ENCODE data around the gene AIG1.
"Not testable (repeated sequence)": the region's sequence is repeated elsewhere in the genome, so short reads cannot be mapped to it uniquely, and the experiment has no call there.

The AIG1 gene

DNA sequence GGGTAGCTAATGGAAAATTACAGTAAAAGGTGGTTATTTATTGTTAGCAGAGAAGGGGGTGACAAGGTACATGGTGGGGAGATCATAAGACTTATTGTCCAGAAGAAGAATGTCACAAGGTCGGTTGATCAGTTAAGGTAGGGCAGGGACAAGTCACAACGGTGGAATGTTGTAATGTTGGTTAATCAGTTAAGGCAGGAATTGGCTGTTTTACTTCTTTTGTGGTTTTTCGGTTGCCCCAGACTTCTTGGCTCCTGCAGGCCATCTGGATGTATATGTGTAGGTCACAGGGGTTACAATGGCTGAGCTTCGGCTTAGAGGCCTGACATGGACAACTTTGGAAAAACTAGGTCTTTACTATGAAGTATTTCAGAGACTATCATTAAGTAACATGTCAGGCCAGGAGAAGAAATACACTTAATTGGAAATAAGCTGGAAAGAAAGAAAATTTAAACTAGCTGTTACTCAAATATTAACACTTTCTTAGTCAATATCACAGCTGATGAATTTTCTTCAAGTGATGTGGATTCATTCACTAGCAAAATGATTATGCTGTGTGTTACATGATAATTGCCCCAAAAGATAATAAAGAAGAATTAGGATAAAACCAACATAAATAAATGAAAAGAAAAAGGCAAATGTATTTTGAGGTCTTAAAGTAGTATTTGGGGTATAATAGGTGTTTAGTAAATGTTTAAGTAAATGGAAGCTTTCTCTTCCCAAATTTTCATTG is 4.4 kb downstream of the AIG1 start:
- Histone ChIP-seq H4K20me1 (no peaks in the 10 kb centered on the region), H3K4me2 (no peak overlapping the region), H3K27me3 (no peaks in the 10 kb centered on the region), H3K27ac (no peak overlapping the region), H3K4me3 (no peak overlapping the region), H3K4me1 (peaks cover 15% of the 10 kb centered on the region; the same call in 1 of the 2 replicates), H3K9ac (no peak overlapping the region), H3K9me3 (no peaks in the 10 kb centered on the region), H3K36me3 (no peaks in the 10 kb centered on the region)
- no peak for TF ChIP-seq Cebpa-rat (IDR thresholded peaks at IDR 0.05)

DNA sequence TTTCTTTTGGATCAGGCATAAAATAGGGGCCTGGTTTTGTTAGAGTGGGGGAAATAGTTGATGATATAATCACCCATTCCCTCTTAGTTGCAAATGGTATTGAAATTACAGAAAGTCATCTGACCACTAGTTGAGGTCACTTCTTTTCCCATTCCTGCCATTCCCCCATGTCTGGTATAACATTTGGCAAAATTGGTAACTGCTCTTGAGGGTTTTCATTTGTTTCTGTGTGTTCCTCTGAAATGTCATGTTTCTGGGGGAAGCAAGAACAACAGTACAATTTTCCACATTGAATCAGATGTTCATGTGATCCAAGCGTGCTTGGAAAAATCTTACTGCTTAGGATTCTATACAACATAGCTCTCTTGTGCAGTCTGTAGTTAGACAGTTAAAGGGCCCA is 7.3 kb downstream of the AIG1 start:
- Histone ChIP-seq H3K27ac (no peak overlapping the region), H3K9ac (no peak overlapping the region), H3K9me3 (no peaks in the 10 kb centered on the region), H3K4me3 (no peak overlapping the region), H3K27me3 (no peaks in the 10 kb centered on the region), H3K4me1 (peaks cover 6% of the 10 kb centered on the region; the same call in 1 of the 2 replicates), H3K4me2 (no peak overlapping the region), H4K20me1 (no peaks in the 10 kb centered on the region), H3K36me3 (no peaks in the 10 kb centered on the region)
- TF ChIP-seq Cebpa-rat (IDR thresholded peaks at IDR 0.05), result no peak

DNA sequence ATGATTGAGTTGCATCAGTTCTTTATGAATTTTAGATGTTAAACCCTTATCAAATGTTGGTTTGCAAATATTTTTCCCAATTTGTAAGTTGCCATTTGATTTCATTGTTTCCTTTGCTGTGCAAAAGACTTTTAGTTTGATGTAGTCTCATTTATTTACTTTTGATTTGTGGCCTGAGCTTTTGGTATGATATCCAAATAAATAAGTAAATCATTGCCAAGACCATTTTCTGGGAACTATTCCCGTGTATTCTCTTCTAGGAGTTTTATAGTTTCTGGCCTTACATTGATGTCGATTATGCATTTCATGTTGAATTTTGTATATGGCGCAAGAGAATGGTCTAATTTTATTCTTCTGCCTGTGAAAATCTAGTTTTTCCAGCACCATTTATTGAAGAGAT is 13.4 kb downstream of the AIG1 start:
- Histone ChIP-seq H4K20me1 (no peaks in the 10 kb centered on the region), H3K4me1 (no peaks in the 10 kb centered on the region), H3K4me2 (no peak overlapping the region), H3K27me3 (no peaks in the 10 kb centered on the region), H3K27ac (no peak overlapping the region), H3K36me3 (no peaks in the 10 kb centered on the region), H3K9me3 (peaks cover 12% of the 10 kb centered on the region), H3K9ac (no peak overlapping the region), H3K4me3 (no peak overlapping the region)
- no peak for TF ChIP-seq Cebpa-rat (IDR thresholded peaks at IDR 0.05)

DNA sequence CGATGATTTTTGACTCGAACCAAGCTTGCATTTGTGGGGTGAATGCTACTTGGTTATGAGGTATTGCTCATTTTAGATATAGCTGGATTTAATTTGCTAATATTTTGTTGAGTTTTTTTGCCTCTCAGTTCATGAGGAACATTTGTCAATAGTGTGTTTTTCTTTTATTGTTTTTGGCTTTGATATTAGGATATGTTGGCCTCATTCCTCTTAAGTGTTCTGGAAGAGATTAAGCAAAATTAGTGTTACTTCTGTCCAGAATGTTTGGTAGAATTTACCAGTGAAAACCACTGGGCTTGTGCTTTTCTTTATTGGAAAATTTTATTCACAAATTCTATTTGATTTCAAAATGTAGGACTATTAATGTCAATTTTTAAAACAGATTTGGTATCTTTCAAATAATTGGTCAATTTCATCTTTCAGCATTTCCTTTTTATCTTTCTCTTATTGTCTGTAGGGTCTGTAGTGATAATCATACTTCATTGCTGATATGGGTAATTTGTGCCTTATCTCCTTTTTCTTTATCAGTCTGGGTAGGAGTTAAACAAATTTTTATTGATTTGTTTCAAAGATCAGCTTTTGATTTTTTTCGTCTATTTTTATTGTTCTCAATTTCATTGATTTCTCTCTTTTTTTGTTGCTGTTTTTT is 14.1 kb downstream of the AIG1 start:
- H3K27me3 ChIP-seq, result no peaks in the 10 kb centered on the region
- H4K20me1 ChIP-seq, result no peaks in the 10 kb centered on the region
- no peak for TF ChIP-seq Cebpa-rat (IDR thresholded peaks at IDR 0.05)

DNA sequence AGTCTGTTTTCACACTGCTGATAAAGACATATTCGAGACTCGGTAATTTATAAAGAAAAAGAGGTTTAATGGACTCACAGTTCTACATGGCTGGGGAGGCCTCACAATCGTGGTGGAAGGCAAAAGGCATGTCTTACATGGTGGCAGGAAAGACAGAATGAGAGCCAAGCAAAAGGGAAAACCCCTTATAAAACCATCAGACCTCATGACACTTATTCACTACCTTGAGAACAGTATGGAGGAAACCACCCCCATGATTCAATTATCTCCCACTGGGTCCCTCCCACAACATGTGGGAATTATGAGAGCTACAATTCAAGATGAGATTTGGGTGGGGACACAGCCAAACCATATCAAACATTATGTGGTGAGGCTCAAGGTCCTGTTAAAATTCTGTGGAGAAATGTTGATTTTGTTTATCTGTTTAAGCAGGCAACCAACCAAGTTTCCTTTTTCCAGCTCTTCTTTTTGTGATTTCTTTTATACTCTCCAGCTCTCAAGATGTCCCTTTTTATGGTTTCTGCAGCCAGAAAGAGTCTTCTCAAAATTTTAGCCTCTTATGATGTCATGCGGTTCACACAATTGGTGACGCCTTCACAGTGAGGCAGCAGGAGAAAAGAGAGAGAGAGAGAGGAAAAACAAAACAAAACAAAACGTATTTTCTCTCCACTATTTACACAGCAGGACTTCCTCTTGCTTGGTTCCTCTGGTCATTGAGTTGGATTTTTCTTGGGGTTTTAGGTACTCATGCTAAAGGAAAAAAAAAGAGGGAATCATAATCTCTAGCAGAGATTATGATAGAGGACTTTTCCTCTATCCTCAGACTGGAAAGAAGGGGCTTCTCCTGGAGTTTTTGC is 18.0 kb downstream of the AIG1 start:
- no peaks in the 10 kb centered on the region for H3K36me3 ChIP-seq
- no peak for TF ChIP-seq Cebpa-rat (IDR thresholded peaks at IDR 0.05)
- H3K27ac ChIP-seq, result no peak overlapping the region
- no peak overlapping the region for H3K4me2 ChIP-seq
- no peak overlapping the region for H3K9ac ChIP-seq
- H4K20me1 ChIP-seq, result no peaks in the 10 kb centered on the region
- peaks cover 12% of the 10 kb centered on the region for H3K9me3 ChIP-seq
- no peak overlapping the region for H3K4me3 ChIP-seq
- H3K27me3 ChIP-seq, result no peaks in the 10 kb centered on the region
- no peaks in the 10 kb centered on the region for H3K4me1 ChIP-seq

More for the DNA sequence above, 14.1 kb downstream of the AIG1 start:
- peaks cover 12% of the 10 kb centered on the region for H3K9me3 ChIP-seq
- no peak overlapping the region for H3K27ac ChIP-seq
- no peak overlapping the region for H3K9ac ChIP-seq
- H3K4me1 ChIP-seq, result no peaks in the 10 kb centered on the region
- no peak overlapping the region for H3K4me2 ChIP-seq
- H3K36me3 ChIP-seq, result no peaks in the 10 kb centered on the region
- H3K4me3 ChIP-seq, result no peak overlapping the region

DNA sequence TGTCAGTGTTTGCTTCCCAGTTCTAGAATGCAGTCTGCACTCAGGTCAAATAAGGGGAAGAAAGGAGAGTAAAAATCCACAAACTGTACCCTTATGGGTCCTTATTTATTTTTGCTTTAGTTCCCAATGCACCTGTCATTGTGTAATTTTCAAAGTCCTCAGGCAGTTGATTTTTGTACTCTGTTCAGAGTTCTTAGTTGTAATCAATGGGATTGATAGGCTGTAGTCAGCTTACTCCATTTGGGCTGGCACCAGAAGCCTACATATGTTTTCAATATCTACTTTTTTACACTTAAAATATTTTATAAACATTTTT is 18.6 kb downstream of the AIG1 start:
- H3K4me3 ChIP-seq, result no peak overlapping the region
- TF ChIP-seq Cebpa-rat (IDR thresholded peaks at IDR 0.05), result no peak
- H3K9me3 ChIP-seq, result peaks cover 12% of the 10 kb centered on the region
- no peak overlapping the region for H3K4me2 ChIP-seq
- H3K4me1 ChIP-seq, result no peaks in the 10 kb centered on the region
- H3K27me3 ChIP-seq, result no peaks in the 10 kb centered on the region
- H4K20me1 ChIP-seq, result no peaks in the 10 kb centered on the region
- no peak overlapping the region for H3K9ac ChIP-seq
- H3K27ac ChIP-seq, result no peak overlapping the region
- no peaks in the 10 kb centered on the region for H3K36me3 ChIP-seq

DNA sequence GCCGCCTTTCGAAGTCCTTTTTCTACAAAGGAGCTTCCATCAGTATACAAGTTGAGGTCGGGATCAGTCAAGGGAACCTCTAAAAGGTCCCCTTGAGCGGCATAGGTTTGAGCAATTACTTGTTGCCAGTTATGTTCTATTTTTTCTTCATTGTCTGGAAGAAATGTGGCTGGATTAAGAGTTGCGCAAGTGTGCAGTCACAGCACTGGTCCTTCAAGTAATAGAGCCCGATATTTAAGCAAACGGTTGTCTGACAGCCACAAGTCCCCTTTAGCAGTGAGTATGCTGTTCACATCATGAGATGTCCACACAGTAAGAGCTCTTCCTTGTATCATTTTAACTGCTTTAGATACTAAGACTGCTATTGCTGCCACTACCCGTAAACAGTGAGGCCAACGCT is 21.6 kb downstream of the AIG1 start:
- not testable (repeated sequence) for H3K27me3 ChIP-seq, H3K4me1 ChIP-seq, H3K4me3 ChIP-seq, H3K4me2 ChIP-seq, H3K9ac ChIP-seq, H3K27ac ChIP-seq, H3K36me3 ChIP-seq, H4K20me1 ChIP-seq, H3K9me3 ChIP-seq
- 0 out of 2 replicates have a peak, but pooled peaks have one; percentile 10 for TF ChIP-seq Cebpa-rat (IDR thresholded peaks at IDR 0.05)

DNA sequence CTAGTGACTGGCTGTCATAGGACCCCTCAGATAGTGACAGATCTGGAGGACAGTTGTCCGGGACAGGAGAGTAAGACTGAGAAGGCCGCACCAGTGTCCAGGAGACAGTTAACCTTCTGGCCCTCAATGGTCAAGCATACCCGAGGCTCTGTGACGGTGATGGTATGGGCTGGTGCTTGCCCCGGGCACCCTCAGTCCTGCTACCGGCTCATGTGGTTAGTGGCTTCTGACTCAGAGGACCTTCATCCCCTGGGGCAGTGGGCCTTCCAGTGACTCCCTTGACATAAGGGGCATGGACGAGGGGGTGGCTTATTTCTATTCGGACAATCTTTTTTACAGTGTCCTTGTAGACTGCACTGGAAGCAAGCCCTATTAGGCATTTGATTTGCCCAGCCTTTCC is 23.3 kb downstream of the AIG1 start:
- not testable (repeated sequence) for H4K20me1 ChIP-seq, H3K36me3 ChIP-seq, H3K9ac ChIP-seq, H3K4me2 ChIP-seq, H3K4me1 ChIP-seq, H3K27me3 ChIP-seq, H3K4me3 ChIP-seq, H3K9me3 ChIP-seq, H3K27ac ChIP-seq

DNA sequence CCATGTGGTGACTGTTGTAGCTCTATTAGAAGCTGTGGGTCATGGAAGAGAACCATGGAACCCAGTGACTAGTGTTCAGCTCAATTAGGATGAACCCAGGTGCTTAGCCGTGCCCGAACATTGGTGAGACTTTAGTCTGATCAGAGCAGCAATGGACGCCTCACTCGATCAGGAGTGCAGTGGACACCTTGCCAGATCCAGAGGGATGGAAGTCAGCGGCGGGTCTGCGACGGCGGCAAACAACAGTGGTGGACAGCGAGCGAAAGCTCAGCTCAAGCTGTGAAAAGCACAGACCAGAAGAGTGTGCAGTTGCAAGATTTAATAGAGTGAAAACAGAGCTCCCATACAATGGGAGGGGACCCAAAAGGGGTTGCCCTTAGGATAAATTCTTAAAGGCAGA is 26.6 kb downstream of the AIG1 start:
- not testable (repeated sequence) for H3K4me1 ChIP-seq, H4K20me1 ChIP-seq, H3K9me3 ChIP-seq, H3K27me3 ChIP-seq, H3K9ac ChIP-seq, H3K27ac ChIP-seq, H3K4me2 ChIP-seq, H3K36me3 ChIP-seq, H3K4me3 ChIP-seq

DNA sequence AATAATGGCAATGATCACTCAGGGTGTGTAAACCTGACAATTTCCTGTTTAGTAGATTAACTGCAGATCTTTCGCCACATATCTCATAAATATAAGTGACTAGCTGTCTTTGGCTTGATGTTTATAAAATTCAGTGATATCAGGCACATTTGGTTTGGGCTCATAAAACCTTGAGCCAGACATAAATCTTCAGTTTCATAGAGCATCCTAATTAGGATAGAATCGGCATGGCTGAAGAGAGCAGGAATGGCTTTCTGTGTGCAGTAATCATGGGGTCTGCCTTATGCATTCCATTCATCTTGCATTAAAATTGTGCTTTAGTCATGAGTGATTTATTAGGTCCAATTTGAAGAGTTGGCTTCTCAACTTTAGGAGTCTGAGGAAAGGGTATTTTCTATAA is 27.2 kb downstream of the AIG1 start:
- no peak overlapping the region for H3K9ac ChIP-seq
- H3K9me3 ChIP-seq, result no peaks in the 10 kb centered on the region
- H3K27me3 ChIP-seq, result no peaks in the 10 kb centered on the region
- H3K4me2 ChIP-seq, result no peak overlapping the region
- no peaks in the 10 kb centered on the region for H3K36me3 ChIP-seq
- H3K4me3 ChIP-seq, result no peak overlapping the region
- H3K27ac ChIP-seq, result no peak overlapping the region
- TF ChIP-seq Cebpa-rat (IDR thresholded peaks at IDR 0.05), result no peak
- H3K4me1 ChIP-seq, result no peaks in the 10 kb centered on the region
- H4K20me1 ChIP-seq, result no peaks in the 10 kb centered on the region

Measured in BLaER1 (cell line).